Adipose tissue (tissue), 3 donors: ENCODE data around the gene OR2V1. TPM values are rescaled to one million over a fixed set of nuclear protein-coding genes. Genes with fewer than 3 reads are reported as not detected.
"Not testable (repeated sequence)": the region's sequence is repeated elsewhere in the genome, so short reads cannot be mapped to it uniquely, and the experiment has no call there.

Experiments
- H3K27ac ChIP-seq: one replicate; pipeline ENCODE4 v1.5.1; 2013; ENCODE audit warnings: low read depth, low read length
- WGBS, 3 donors: extraction: QIAGEN DNeasy Blood & Tissue Kit; methylation state at CpG; one replicate each; pipeline ENCODE4 v1.1.7; 2013; 5-methylcytosine and 5-hydroxymethylcytosine counted together
- polyA plus RNA-seq, 3 donors: library from polyadenylated mRNA; stranded (reverse); fragments of 200-250 nt; gene quantifications; one replicate each; pipeline ENCODE4 v1.2.3, GENCODE V29; 2013
- donor health status: healthy with polysubstance abuse.
- donor health status: Bipolar disorder and iron deficiency.
- donor health status: healthy.

The OR2V1 gene
- polyA plus RNA-seq, 3 donors, result not detected

GRCh38 chr5:181095162-181095561, 35.8 kb downstream of the OR2V1 start:
- WGBS, 3 donors, result 29 to 80% (median 77%) methylated on average over 1 to 3 of the region's 3 CpGs
- H3K27ac ChIP-seq, result not testable (repeated sequence)

- WGBS, 3 donors, result 52 to 64% (median 64%) methylated on average over 7 of the region's 7 CpGs
- H3K27ac ChIP-seq, result no peak overlapping the region
Measured at GRCh38 chr5:181092428-181092827, 38.5 kb downstream of the OR2V1 start.

GRCh38 chr5:181088289-181088688, 42.7 kb downstream of the OR2V1 start:
- WGBS, 3 donors, result 56 to 69% (median 63%) methylated on average over 10 of the region's 10 CpGs
- no peak overlapping the region for H3K27ac ChIP-seq

GRCh38 chr5:181087309-181087708, 43.7 kb downstream of the OR2V1 start:
- no peak overlapping the region for H3K27ac ChIP-seq
- 73 to 77% (median 73%) methylated on average over 10 of the region's 10 CpGs for WGBS, 3 donors

DNA sequence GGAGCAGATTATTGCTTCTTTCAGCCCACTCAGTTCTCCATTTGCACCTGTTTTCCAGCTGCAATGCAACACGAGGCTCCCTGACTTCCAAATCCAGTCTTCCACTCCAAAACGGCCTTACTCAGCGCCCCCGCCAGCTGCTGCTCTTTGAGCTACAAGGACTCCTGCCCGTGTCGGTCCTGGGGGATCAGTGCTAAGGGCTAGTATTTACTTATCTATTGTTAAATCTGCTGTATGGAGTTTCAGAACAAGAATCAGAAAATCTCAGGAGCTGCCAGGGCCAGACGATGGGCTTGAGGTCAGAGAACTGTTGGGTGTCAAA, 44.1 kb downstream of the OR2V1 start:
- no peak overlapping the region for H3K27ac ChIP-seq
- WGBS, 3 donors, result 55 to 69% (median 64%) methylated on average over 7 of the region's 7 CpGs

DNA sequence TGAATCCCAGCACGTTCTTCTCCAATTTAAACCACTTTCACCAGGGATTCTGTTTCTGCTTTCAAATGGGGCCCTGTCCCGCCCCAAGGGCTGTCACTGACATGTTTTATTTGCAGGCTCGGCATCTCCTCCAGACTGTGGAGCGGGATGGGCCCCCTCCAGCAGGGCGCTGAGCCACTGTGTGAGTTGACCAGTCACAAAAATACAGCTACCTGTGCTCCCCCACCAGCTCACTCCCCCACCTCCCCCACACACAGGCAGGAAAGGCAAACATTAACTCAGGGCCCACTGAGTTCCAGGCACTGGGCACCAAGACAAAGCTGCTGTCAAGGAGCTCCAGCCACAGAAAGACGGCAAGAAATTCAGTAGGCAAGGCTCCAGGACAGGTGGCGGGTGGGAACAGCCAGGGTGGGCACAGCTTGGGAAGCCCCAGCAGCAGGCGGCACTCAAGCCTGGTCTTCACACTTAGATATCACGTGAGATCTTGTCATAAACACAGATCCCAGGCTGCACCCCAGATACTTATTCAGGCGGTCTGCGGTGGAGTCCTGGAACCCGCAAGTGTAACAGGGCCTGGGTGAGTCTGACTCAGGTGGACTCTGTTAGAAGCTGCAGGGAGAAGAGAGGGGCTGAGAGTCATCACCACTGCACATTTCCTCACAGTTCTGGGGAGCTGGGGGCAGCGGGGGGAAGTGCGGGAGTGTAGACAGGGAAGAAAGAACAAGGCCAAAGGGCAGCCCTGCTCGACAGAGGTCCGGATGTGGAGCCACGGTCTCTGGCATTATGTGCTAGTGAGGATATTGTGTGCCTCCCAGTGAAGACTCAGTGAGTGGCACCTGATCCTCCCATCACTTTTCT, 44.7 kb downstream of the OR2V1 start:
- H3K27ac ChIP-seq, result no peak overlapping the region
- 53 to 63% (median 56%) methylated on average over 17 of the region's 17 CpGs for WGBS, 3 donors

- H3K27ac ChIP-seq, result no peak overlapping the region
- WGBS, 3 donors, result 42 to 58% (median 48%) methylated on average over 18 of the region's 18 CpGs
Measured at GRCh38 chr5:181084621-181085195, 46.3 kb downstream of the OR2V1 start.

GRCh38 chr5:181081989-181082388, 49.0 kb downstream of the OR2V1 start:
- no peak overlapping the region for H3K27ac ChIP-seq

DNA sequence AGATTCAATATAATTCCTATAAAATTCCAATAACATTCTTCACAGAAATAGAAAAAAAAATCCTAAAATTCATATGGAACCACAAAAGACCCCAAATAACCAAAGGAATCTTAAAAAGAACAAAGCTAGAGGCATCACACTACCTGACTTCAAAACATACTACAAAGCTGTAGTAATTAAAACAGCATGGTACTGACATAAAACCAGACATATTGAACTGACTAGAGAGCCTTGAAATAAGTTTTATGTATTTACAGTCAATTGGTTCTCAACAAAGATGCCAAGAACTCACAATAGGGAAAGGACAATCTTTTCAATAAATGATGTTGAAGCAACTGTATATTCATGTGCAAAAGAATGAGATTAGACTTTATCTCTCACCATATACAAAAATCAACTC, 54.0 kb downstream of the OR2V1 start:
- no peak overlapping the region for H3K27ac ChIP-seq

Other genes starting within 250 kb of the OR2V1 start
- under 1 TPM; 0.14 to 1.00 (median 0.34) TPM for gene BTNL8, start 232.0 kb downstream of the OR2V1 start, polyA plus RNA-seq
- gene BTNL3, start 142.3 kb downstream of the OR2V1 start, polyA plus RNA-seq, result under 1 TPM; 0.09 to 0.33 (median 0.22) TPM
- gene BTNL9, start 90.9 kb downstream of the OR2V1 start, polyA plus RNA-seq, result 100 to 1,000 TPM in 2 of 3 donors, 10 to 100 TPM in 1; 25.3 to 467 (median 187) TPM
- not detected for gene OR2V2, start 16.4 kb upstream of the OR2V1 start, polyA plus RNA-seq
- gene TRIM7, start 74.0 kb upstream of the OR2V1 start, polyA plus RNA-seq, result 1 to 10 TPM; 1.1 to 8.9 (median 3.3) TPM
- 10 to 100 TPM; 13.8 to 20.9 (median 19.2) TPM for gene TRIM41, start 92.1 kb upstream of the OR2V1 start, polyA plus RNA-seq
- 1,000 to 10,000 TPM; 2,124 to 2,647 (median 2,643) TPM for gene RACK1, start 112.7 kb upstream of the OR2V1 start, polyA plus RNA-seq
- gene TRIM52, start 130.0 kb upstream of the OR2V1 start, polyA plus RNA-seq, result 1 to 10 TPM; 6.7 to 8.3 (median 7.3) TPM
- gene OR4F3, start 236.1 kb upstream of the OR2V1 start, polyA plus RNA-seq, result not detected